Measurements from ENCODE around the gene WDR45B.
"Not testable (repeated sequence)": the region's sequence is repeated elsewhere in the genome, so short reads cannot be mapped to it uniquely, and the experiment has no call there.

GRCh38 chr17:82579969-82580368, 68.3 kb downstream of the WDR45B start:
- not testable (repeated sequence) for TF ChIP-seq ZNF317 (CRISPR knock-in tag; IDR thresholded peaks at IDR 0.05; ENCODE audit: borderline replicate concordance, low read depth); PRRX2 (CRISPR knock-in tag; IDR thresholded peaks at IDR 0.05); CTCF (IDR thresholded peaks at IDR 0.05); CREB1 (CRISPR knock-in tag; IDR thresholded peaks at IDR 0.05); ZNF219 (CRISPR knock-in tag; IDR thresholded peaks at IDR 0.05; ENCODE audit: borderline replicate concordance); ZNF281 (CRISPR knock-in tag; IDR thresholded peaks at IDR 0.05); KAT7 (CRISPR knock-in tag; IDR thresholded peaks at IDR 0.05; ENCODE audit: borderline replicate concordance)
- TF ChIP-seq, protein P1, sequence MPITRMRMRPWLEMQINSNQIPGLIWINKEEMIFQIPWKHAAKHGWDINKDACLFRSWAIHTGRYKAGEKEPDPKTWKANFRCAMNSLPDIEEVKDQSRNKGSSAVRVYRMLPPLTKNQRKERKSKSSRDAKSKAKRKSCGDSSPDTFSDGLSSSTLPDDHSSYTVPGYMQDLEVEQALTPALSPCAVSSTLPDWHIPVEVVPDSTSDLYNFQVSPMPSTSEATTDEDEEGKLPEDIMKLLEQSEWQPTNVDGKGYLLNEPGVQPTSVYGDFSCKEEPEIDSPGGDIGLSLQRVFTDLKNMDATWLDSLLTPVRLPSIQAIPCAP (CRISPR knock-in tag; IDR thresholded peaks at IDR 0.05), result not testable (repeated sequence)
- TF ChIP-seq, protein P2, sequence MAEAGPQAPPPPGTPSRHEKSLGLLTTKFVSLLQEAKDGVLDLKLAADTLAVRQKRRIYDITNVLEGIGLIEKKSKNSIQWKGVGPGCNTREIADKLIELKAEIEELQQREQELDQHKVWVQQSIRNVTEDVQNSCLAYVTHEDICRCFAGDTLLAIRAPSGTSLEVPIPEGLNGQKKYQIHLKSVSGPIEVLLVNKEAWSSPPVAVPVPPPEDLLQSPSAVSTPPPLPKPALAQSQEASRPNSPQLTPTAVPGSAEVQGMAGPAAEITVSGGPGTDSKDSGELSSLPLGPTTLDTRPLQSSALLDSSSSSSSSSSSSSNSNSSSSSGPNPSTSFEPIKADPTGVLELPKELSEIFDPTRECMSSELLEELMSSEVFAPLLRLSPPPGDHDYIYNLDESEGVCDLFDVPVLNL (CRISPR knock-in tag; IDR thresholded peaks at IDR 0.05; ENCODE audit: borderline replicate concordance, low read depth), result not testable (repeated sequence)
